SK-N-MC (cell line): ENCODE measurements around the gene HELZ2.

Source experiments
- DNase-seq: peaks from one replicate; pipeline ENCODE4 v3.0.0-alpha.2; 2011; ENCODE audit warnings: low read depth, low spot score
- H3K27ac ChIP-seq: fragments of 200-600 bp; sonication (generic); 2 replicates; pipeline ENCODE4 v1.5.1; 2016; ENCODE audit warnings: mixed run types
- H3K36me3 ChIP-seq: fragments of 200-600 bp; sonication (generic); 2 replicates; pipeline ENCODE4 v1.6.1; 2017; ENCODE audit warnings: antibody characterized with exemption, low read length, mixed read lengths; ENCODE audit not compliant: insufficient read depth
- H3K4me3 ChIP-seq: fragments of 200-600 bp; sonication (generic); 2 replicates; pipeline ENCODE4 v1.5.1; 2016
- H3K9ac ChIP-seq: fragments of 200-600 bp; sonication (generic); 2 replicates; pipeline ENCODE4 v1.8.0; 2017; ENCODE audit warnings: mixed run types, mixed read lengths; ENCODE audit not compliant: insufficient read length
- H3K9me3 ChIP-seq: fragments of 200-600 bp; sonication (generic); 2 replicates; pipeline ENCODE4 v1.6.1; 2017; ENCODE audit warnings: low read depth, mild to moderate bottlenecking, antibody characterized with exemption, low read length, moderate library complexity, mixed read lengths
- EZH2 ChIP-seq: fragments of 200-600 bp; sonication (generic); IDR thresholded peaks from one replicate; pipeline ENCODE4 v1.6.1; 2017; ENCODE audit warnings: antibody characterized with exemption
- FOXP2 ChIP-seq: optimal IDR thresholded peaks from 2 replicates; pipeline ENCODE3; 2011; ENCODE audit warnings: mild to moderate bottlenecking, moderate library complexity; ENCODE audit not compliant: insufficient read depth; ENCODE audit errors: extremely low read length, control extremely low read depth
- POLR2AphosphoS5 ChIP-seq: IDR thresholded peaks from 2 replicates; pipeline ENCODE4 v1.6.1; 2012; ENCODE audit warnings: mild to moderate bottlenecking, low read depth, low read length, borderline replicate concordance

Gene HELZ2

GRCh38 chr20:63570281-63571086, 3.6 kb downstream of the HELZ2 start:
- Histone ChIP-seq H3K9me3 (no peaks in the 10 kb centered on the region), H3K27ac (no peak overlapping the region), H3K36me3 (no peaks in the 10 kb centered on the region), H3K4me3 (no peak overlapping the region), H3K9ac (no peak overlapping the region)
- DNase-seq, result no peak
- TF ChIP-seq EZH2 (no peak), POLR2AphosphoS5 (no peak), FOXP2 (no peak)

GRCh38 chr20:63568986-63569949, 4.8 kb downstream of the HELZ2 start:
- Histone ChIP-seq H3K36me3 (no peaks in the 10 kb centered on the region), H3K9me3 (no peaks in the 10 kb centered on the region), H3K9ac (no peak overlapping the region), H3K27ac (no peak overlapping the region), H3K4me3 (no peak overlapping the region)
- TF ChIP-seq POLR2AphosphoS5 (no peak), FOXP2 (no peak), EZH2 (no peak)
- DNase-seq, result no peak

- Histone ChIP-seq H3K9ac (no peak overlapping the region), H3K27ac (no peak overlapping the region), H3K4me3 (no peak overlapping the region), H3K9me3 (no peaks in the 10 kb centered on the region), H3K36me3 (no peaks in the 10 kb centered on the region)
- TF ChIP-seq EZH2 (no peak), FOXP2 (no peak), POLR2AphosphoS5 (no peak)
- DNase-seq, result no peak
These were observed 5.7 kb downstream of the HELZ2 start for GRCh38 chr20:63568170-63568981.

- no peak for DNase-seq
- Histone ChIP-seq H3K9me3 (no peaks in the 10 kb centered on the region), H3K4me3 (no peak overlapping the region), H3K27ac (no peak overlapping the region), H3K9ac (no peak overlapping the region), H3K36me3 (no peaks in the 10 kb centered on the region)
- TF ChIP-seq EZH2, result no peak
- TF ChIP-seq POLR2AphosphoS5, result no peak
- no peak for TF ChIP-seq FOXP2
These were observed 6.5 kb downstream of the HELZ2 start for GRCh38 chr20:63567386-63568169.

GRCh38 chr20:63567136-63567385, 7.0 kb downstream of the HELZ2 start:
- no peaks in the 10 kb centered on the region for H3K9me3 ChIP-seq
- H3K27ac ChIP-seq, result no peak overlapping the region
- no peak overlapping the region for H3K4me3 ChIP-seq
- H3K9ac ChIP-seq, result no peak overlapping the region
- TF ChIP-seq POLR2AphosphoS5, result no peak
- TF ChIP-seq FOXP2, result no peak
- no peak for TF ChIP-seq EZH2
- H3K36me3 ChIP-seq, result no peaks in the 10 kb centered on the region
- no peak for DNase-seq

GRCh38 chr20:63566395-63567135, 7.5 kb downstream of the HELZ2 start:
- Histone ChIP-seq H3K9ac (no peak overlapping the region), H3K27ac (no peak overlapping the region), H3K9me3 (no peaks in the 10 kb centered on the region), H3K4me3 (no peak overlapping the region), H3K36me3 (no peaks in the 10 kb centered on the region)
- no peak for TF ChIP-seq POLR2AphosphoS5
- no peak for TF ChIP-seq FOXP2
- TF ChIP-seq EZH2, result no peak
- no peak for DNase-seq

GRCh38 chr20:63565699-63566335, 8.2 kb downstream of the HELZ2 start:
- Histone ChIP-seq H3K27ac (no peak overlapping the region), H3K9me3 (no peaks in the 10 kb centered on the region), H3K9ac (no peak overlapping the region), H3K36me3 (no peaks in the 10 kb centered on the region), H3K4me3 (no peak overlapping the region)
- TF ChIP-seq FOXP2 (no peak), EZH2 (no peak), POLR2AphosphoS5 (no peak)
- DNase-seq, result no peak
